IMR-90 (cell line): ENCODE measurements around the gene NOTCH3.

ENCODE experiments used
- CTCF ChIP-seq: conservative IDR thresholded peaks from 2 replicates; pipeline ENCODE4 v1.5.1; 2012; ENCODE audit warnings: mild to moderate bottlenecking, low read depth, low read length, improper control_type of control experiment
- MAFK ChIP-seq: IDR thresholded peaks from 2 replicates; pipeline ENCODE4 v1.6.1; 2012; ENCODE audit warnings: low read depth, low read length, improper control_type of control experiment
- POLR2A ChIP-seq: IDR thresholded peaks from 2 replicates; pipeline ENCODE4 v1.6.1; 2012; ENCODE audit warnings: mild to moderate bottlenecking, low read depth, low read length
- RCOR1 ChIP-seq: IDR thresholded peaks from 2 replicates; pipeline ENCODE4 v1.6.1; 2012; ENCODE audit warnings: mild to moderate bottlenecking, low read length, improper control_type of control experiment; ENCODE audit not compliant: insufficient replicate concordance
- SMC3 ChIP-seq: fragments of 150-350 bp; IDR thresholded peaks from 2 replicates; pipeline ENCODE4 v1.6.1; 2016; ENCODE audit warnings: low read depth, mild to moderate bottlenecking, antibody characterized with exemption, low read length, moderate library complexity
- USF2 ChIP-seq: fragments of 150-350 bp; IDR thresholded peaks from 2 replicates; pipeline ENCODE4 v1.6.1; 2017; ENCODE audit warnings: mild to moderate bottlenecking, antibody characterized with exemption, low read length, low read depth

- no peak for TF ChIP-seq POLR2A
- TF ChIP-seq SMC3, result no peak
- TF ChIP-seq CTCF, result no peak
- no peak for TF ChIP-seq MAFK
- no peak for TF ChIP-seq RCOR1
- TF ChIP-seq USF2, result no peak
Observed at GRCh38 chr19:15238639-15239155, 37.9 kb upstream of the NOTCH3 start.
